Endothelial cell (in vitro differentiated cells): Measurements from ENCODE around the gene C19orf38. TPM values are rescaled to one million over a fixed set of nuclear protein-coding genes. Genes with fewer than 3 reads are reported as not detected.

Experiments
- DNase-seq: peaks from one replicate; pipeline ENCODE4 v3.0.0; 2021; ENCODE audit warnings: low spot score
- H3K27ac Mint-ChIP-seq: one replicate; pipeline ENCODE4 v1.8.0; 2021; ENCODE audit warnings: mixed read lengths, inconsistent platforms; ENCODE audit not compliant: unreplicated experiment
- H3K27me3 Mint-ChIP-seq: one replicate; pipeline ENCODE4 v1.8.0; 2021; ENCODE audit warnings: mild to moderate bottlenecking, moderate library complexity, mixed read lengths, inconsistent platforms; ENCODE audit not compliant: unreplicated experiment
- H3K36me3 Mint-ChIP-seq: one replicate; pipeline ENCODE4 v1.8.0; 2021; ENCODE audit warnings: mild to moderate bottlenecking, low read depth, mixed read lengths, inconsistent platforms; ENCODE audit not compliant: unreplicated experiment
- H3K4me1 Mint-ChIP-seq: one replicate; pipeline ENCODE4 v1.8.0; 2021; ENCODE audit warnings: mild to moderate bottlenecking, mixed read lengths, inconsistent platforms; ENCODE audit not compliant: unreplicated experiment
- H3K4me3 Mint-ChIP-seq: one replicate; pipeline ENCODE4 v1.8.0; 2021; ENCODE audit warnings: mild to moderate bottlenecking, mixed read lengths, inconsistent platforms; ENCODE audit not compliant: unreplicated experiment
- H3K9me3 Mint-ChIP-seq: one replicate; pipeline ENCODE4 v1.8.0; 2021; ENCODE audit warnings: mixed read lengths, inconsistent platforms; ENCODE audit not compliant: unreplicated experiment
- CTCF ChIP-seq: fragments of 200-600 bp; sonication (generic); IDR thresholded peaks from one replicate; pipeline ENCODE4 v1.5.0; 2021; ENCODE audit warnings: antibody characterized with exemption; ENCODE audit not compliant: unreplicated experiment
- total RNA-seq: library from RNA; stranded (reverse); fragmentation: NEBNext Ultra II Directional; extraction: Animal tissue kit (Norgen Biotek cat#: 25700); gene quantifications from one replicate; pipeline ENCODE4 v1.2.1, GENCODE V29; 2021; ENCODE audit not compliant: unreplicated experiment

C19orf38 gene
- total RNA-seq, 1 donor from 2014 or later = not detected

GRCh38 chr19:10911579-10912363, 63.6 kb downstream of the C19orf38 start:
- H3K27ac Mint-ChIP-seq = no peak overlapping the region
- H3K9me3 Mint-ChIP-seq = no peaks in the 10 kb centered on the region
- DNase-seq = no peak
- H3K27me3 Mint-ChIP-seq = peaks cover 6% of the 10 kb centered on the region
- TF ChIP-seq CTCF = no peak
- no peaks in the 10 kb centered on the region for H3K4me1 Mint-ChIP-seq
- H3K36me3 Mint-ChIP-seq = peaks cover 14% of the 10 kb centered on the region
- no peak overlapping the region for H3K4me3 Mint-ChIP-seq

- no peaks in the 10 kb centered on the region for H3K9me3 Mint-ChIP-seq
- no peaks in the 10 kb centered on the region for H3K4me1 Mint-ChIP-seq
- H3K4me3 Mint-ChIP-seq = no peak overlapping the region
- no peak overlapping the region for H3K27ac Mint-ChIP-seq
- peaks cover 14% of the 10 kb centered on the region for H3K36me3 Mint-ChIP-seq
- H3K27me3 Mint-ChIP-seq = peaks cover 6% of the 10 kb centered on the region
- TF ChIP-seq CTCF = no peak
- DNase-seq = no peak
Measured at GRCh38 chr19:10912619-10913018, 64.4 kb downstream of the C19orf38 start.

- TF ChIP-seq CTCF = no peak
- DNase-seq = no peak
- Mint-ChIP-seq H3K27me3 (peaks cover 8% of the 10 kb centered on the region), H3K4me1 (no peaks in the 10 kb centered on the region), H3K9me3 (no peaks in the 10 kb centered on the region), H3K4me3 (no peak overlapping the region), H3K36me3 (peaks cover 17% of the 10 kb centered on the region), H3K27ac (no peak overlapping the region)
Measured at GRCh38 chr19:10913716-10914340, 65.6 kb downstream of the C19orf38 start.

GRCh38 chr19:10915130-10916091, 67.2 kb downstream of the C19orf38 start:
- Mint-ChIP-seq H3K9me3 (no peaks in the 10 kb centered on the region), H3K27ac (no peak overlapping the region), H3K36me3 (peaks cover 12% of the 10 kb centered on the region), H3K4me1 (no peaks in the 10 kb centered on the region), H3K4me3 (no peak overlapping the region), H3K27me3 (peaks cover 6% of the 10 kb centered on the region)
- no peak for TF ChIP-seq CTCF
- no peak for DNase-seq
